Activated T-cell treated with anti-CD3 and anti-CD28 coated beads, Interleukin-2, amount 50 U/mL, for 48 hours (primary cell): ENCODE results near the gene TEAD1.

ENCODE experiments used
- DNase-seq, 2 experiments: peaks; one replicate each; pipeline ENCODE4 v3.0.0-alpha.2; 2020

TEAD1 gene

DNA sequence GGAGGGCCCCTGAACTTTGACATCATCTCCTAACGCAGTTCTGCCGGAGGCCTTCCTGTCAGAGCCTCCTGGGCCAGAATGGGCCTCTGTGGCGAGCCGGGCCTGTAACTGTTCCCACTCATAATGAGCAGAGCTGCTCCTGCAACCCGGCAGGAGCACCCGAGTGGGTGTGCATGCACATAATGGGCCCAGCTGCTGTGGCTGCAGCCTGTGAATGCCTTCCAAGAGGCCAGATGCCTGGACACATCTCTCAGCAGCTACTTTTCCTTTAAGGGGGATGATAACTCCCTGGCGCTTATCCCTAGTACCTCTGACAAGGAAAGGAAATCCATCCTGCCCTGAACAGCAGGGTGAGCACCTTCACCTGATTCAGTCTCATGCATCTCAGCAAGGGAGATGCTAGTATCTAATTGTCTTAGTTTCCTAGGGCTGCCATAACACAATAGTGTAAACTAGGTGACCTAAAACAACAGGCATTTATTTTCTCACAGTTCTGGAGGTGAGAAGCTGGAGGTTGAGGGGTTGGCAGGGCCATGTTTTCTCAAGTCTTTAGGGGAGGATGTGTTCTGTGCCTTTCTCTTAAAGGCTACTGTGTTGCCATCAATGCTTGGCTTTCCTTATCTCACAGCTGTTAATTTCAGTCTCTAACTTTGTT lies 120.5 kb downstream of the TEAD1 start:
- DNase-seq = no peak

DNA sequence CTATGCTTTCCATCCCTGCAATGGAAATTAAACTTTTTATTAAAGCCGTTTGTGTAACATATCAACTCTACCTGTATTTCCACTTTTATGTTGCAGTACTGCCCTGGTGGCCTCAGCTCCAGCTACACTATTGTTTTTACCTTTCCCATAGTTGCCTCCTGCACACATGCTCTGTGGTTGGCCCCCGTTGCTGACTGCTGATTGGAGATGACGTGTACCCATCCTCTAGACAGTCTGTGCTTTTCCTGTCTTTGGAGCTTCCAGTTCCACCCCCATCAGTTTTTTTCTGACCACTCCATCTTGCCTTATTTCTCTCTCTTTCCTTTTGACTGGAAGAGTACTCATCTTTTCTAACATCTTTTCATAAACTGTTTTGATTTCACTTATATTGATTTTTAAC lies 123.8 kb downstream of the TEAD1 start:
- no peak for DNase-seq

DNA sequence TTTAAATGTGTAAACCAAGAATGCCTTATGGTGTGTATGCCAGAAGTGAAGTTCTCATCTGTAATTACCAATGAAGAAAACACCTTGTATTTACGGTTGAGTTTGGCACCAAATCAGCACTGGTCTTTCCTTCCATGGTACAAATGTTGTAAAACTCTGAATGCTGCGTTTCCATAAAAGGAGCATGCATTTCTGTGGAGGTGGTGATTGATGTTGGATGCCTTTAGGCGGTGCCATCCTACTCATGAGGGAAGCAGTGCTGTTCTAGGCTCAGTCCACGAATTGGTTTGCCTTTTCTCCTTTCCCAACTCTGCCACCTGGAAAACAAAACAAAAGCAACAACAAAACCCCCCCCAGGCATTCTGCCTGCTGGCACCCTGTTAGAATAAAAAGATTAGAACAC lies 124.4 kb downstream of the TEAD1 start:
- DNase-seq = no peak

DNA sequence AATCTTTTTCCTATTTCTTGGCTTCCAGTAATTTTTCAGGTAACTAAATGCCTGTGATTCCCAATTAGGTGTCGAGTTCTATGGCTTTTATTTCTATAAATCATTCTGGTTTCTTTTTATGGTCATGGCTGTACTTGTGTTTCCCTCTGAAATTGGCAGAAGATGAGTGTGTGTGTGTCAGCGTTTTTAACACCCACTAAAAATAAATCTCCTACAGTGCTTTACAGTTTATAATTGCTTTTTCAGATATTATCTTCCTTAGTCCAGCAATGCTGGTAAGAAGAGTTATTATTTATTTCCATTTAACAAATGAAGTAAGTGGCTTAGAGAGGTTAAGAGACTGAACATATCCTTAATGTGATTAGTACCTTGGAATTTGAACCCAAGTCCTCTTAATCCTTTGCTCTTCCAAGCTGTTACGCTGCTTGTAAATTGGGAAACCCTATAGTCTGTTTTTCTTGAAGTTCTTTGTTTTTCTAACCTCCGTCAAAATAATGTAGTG lies 125.2 kb downstream of the TEAD1 start:
- DNase-seq = no peak

DNA sequence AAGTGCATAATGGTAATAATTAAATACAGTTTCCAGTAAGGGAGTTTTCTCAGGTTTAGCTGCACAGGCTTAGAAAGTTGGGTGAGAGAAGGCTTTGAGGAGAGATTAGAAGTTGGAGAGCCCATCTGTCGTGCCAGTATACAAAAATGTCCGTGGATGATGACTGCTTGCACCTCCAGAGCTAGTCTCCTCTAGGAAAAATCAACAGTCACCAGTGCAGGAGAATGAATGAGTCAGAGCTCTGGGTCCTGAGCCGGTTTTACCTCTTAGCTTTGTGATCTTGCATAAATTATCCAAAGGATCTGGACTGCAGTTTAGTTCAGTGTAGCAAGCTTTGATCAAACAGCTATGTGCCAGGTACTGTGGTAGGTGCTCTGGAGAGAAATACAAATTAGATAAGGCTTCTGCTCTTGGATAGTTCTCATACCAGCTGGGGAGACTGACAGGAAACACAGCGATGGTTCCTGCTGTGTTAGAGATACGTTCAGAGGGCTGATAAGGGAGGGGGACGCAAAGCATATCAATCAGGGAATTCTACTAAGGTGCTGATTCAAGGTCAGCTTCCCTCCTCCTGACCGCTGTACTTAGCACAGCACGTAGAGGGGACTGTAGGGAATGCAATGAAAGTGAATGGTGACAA lies 125.9 kb downstream of the TEAD1 start:
- no peak for DNase-seq

DNA sequence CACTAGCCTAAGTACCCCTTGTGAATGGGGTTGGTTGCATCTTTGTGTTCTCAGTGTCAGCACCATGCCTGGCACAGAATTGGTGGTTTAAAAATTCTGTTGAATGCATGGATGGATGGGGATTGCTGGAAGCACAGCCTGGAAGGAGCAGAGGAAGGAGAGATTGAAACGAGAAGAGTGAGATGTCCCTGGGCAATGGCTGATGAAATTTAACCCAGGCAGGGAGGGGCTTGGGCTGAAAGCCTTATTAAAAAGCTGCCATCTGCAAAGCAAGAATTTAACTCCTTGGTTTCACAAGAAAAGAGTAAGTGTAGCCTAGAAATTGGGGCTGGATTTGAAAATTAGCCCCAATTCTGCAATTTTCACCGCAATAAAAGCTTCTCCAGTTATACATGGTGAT lies 126.7 kb downstream of the TEAD1 start:
- DNase-seq = no peak

DNA sequence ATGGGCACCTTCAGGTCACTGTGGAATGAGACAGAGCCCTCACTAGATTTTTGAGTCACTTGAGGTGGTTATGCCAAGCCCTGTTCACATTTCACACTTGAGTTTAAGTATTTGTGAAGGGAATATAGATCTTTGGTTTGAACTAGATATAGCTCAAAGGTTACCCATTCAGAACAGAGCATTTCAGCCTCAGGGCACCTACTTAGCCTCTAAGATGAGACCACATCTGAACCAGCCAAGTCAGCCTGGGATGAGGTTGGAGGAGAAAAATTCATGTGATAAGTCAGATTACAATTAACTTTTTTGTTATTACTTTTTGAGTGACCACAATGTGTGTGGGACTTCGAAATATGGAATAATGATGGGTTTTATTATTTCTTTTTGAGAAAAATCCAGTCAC lies 127.8 kb downstream of the TEAD1 start:
- no peak for DNase-seq

DNA sequence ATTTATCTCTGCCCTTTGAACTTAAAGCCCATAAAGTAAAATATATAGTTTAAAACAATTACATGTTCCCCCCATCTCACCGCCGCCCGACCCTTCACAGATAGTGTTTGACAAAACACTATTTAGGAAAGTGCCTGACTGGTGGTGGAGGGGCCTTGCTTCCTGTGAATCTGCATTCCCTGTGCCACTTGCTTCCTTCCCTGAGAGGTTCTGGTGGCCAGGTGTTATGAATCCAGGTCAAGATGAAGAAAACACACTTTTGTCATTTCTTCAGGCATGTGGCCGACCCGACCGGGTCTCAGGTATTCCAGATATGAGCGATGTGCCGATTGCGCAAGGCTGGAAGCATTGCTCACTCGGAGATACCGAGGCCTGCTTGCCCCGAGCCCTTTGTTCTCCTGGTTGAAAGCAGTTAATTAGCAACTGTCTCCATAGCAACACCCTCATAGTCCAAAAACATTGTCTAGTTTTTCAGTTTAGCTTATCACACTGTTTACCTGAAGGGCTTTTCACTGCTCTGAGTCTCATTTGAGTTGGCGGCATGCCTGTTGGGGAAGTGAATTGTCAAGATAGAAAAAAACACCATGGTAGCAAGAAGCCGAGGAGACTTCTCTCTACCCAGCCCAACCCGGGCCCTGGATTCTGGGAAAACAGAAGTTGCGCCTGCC lies 128.3 kb downstream of the TEAD1 start:
- DNase-seq = no peak

DNA sequence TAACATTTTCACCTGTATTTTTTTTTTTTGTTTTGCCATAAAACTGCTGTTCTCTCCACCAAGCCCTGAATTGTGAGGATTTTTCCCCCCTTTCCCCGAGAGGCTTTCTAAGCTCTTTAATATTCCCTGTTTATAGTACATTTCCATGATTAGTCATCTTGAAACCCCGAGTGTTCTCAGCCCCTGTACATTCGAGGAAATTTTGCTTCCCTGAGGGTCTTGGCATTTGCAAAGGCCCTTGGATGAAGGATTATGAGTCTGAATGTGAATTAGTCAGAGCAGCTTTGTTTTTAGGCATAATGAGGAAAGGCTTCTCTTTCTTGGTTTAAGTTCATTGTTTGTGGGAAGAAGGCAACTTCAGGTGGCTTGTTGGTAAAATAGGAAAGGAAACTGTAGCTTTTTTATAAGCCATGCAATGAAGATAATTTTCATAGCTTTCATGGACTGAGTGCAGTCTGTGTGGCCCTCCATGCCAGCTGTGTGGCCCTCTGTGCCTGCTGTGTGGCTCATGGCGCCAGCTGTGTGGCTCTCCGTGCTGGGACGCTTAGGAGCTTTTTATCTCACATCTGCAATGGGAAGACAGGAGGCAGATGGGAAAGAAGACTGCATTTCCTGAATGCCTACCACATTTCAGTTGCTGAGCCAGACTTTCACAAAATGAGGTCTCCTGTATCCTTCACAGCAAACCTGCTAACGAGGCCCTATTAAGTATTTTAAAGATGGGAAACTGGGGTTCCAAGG lies 129.0 kb downstream of the TEAD1 start:
- no peak for DNase-seq

DNA sequence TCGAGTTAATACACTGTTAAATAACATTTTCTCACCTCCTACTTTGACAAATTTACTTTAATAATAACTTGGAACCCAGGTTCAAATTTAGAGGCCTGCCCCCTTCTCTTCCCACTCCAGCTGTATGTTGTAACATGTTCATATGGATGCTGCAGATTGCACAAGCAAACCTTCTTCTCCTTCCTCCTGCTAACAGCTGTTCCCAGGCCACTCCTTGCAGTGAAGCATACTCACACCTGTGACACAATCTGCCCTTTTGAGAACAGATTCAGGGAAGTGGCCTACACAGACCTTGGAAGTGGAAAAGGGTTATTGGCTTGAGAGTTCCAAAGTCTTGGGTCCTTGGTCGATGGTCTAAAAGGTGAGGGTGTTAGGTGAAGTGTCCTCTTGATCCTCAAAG lies 131.9 kb downstream of the TEAD1 start:
- DNase-seq = no peak

DNA sequence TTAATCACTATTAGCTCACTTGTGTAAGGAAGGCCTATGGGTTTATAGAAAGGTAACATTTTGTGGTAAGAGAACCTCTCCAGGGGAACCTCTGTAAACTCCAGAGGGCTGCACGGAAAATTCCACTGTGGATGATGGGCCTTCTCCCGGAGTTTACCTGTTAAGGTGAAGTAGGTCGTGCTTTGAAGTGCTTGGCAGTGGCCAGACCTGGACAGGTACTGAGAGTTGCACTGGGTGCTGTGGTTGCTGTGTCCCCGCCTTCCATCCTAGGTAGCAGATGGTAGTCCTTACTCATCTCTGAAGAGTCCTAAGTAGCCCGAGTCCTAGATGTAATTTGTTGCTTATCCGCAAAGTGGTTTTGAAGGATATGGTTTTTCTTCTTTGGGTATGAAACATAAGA lies 133.4 kb downstream of the TEAD1 start:
- DNase-seq = no peak

DNA sequence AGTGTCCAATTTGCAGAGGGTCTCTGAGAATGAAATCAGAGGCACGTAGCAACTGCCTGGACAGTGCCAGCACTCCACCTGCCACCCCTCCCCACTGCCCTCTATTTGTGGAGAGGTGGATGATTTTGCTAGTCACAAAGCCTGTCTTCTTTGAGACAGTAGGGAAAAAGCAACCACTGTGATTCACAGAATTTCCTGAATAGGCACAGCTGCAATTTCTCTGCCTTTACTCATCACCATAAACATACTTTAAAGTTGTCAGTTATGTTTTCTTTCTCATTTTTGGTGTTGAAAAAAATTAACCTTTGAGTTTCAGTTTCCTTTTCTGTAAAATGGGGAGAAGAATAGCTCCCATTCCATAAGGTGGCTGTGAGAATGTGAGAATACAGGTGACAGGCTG lies 134.3 kb downstream of the TEAD1 start:
- no peak for DNase-seq

DNA sequence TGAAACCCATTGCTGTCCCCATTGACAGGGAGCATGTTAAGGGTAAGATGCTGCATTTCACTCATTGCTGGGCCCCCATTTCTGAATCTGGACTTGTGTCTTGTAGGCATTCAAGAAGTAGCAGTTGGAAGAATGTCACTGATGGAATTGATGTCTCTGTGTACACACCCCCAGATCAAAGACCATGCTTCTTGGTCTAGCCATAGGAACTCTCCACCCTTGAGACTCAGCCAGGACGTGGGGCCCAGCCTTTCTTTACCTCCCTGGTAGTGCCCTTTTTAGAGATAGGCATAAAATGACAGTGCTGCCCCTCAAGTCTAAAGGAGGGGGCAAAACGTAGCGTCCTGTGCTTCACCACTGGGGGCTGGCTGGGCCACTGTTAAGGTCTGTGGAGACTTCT lies 135.1 kb downstream of the TEAD1 start:
- DNase-seq = no peak

DNA sequence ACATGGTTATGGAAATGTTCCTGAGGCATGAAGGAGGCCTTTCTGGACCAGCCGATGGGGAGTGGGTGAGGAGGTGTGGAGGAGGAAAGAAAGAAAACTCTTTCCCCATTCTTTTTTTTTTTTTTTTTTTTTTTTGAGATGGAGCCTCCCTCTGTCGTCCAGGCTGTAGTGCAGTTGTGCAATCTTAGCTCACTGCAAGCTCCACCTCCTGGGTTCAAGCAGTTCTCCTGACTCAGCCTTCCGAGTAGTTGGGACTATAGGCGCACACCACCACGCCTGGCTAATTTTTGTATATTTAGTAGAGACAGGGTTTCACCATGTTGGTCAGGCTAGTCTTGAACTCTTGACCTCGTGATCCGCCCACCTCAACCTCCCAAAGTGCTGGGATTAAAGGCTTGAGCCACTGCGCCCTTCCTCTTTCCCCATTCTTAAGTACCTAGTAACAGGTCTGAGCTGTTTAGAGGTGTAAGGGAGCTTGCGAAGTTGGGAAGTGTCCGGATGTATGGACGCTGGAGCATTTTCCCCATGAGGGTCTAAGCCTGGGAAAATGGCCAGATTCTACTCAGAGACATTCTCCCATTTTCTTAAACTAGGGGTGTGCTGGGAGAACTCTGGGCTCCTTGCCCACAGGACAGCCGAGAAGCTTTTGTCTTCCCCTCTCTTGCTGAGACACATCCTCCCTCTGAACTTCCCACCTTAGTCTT lies 135.8 kb downstream of the TEAD1 start:
- no peak for DNase-seq

DNA sequence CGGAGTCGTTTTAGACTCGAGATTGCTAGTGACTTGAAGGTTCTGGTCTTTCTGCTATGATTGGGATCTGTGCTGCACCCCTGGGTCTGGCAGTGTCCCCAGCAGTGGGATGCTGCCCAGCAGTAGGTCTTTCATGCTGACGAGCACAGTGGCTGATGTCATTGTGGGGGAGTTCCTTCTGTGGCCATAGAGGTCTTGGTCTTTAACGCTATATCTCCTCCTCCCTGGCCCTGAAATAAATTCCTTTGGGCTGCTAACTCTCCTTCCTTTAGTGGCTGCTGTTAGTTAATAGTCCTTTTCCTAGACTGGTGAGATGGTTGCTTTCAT lies 136.3 kb downstream of the TEAD1 start:
- DNase-seq = no peak

DNA sequence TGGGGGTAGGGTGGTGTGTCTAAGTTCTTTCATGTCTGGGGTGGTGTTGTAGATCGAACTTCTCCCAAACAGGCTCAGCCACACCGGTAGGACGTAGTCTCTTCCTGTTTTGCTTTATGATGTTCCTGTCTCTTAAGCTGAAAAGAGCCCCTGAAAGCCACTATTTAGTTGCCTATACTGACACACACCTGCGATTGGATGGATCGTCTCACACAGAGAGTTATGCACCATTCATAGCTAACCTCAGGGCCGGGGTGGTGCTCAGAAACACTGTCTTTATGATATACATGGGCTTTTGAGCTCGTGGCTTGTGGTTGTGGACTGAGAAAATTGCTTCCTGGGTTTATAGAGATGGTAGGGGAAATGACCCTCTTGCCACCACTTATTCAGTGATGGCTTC lies 137.6 kb downstream of the TEAD1 start:
- DNase-seq = no peak

DNA sequence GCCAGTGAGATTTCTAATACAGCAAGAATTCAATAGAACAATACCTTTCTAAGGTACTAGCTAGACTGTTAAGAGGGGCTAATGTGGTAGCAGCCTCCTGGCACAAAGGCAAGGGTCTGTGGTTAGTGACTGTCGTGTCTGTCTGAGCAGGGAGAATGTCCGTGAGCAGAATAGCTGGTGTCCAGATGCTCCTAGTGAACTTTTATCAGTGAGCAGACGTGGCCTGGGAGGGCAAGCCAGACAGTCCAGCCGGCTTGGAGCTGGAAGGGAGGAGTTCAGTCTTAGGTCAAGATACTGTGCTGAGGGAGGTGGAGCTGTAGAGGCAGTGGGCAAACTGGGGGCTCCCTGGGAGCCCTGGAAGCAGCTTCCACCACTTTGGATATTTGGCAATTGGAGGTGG lies 138.6 kb downstream of the TEAD1 start:
- DNase-seq = no peak

DNA sequence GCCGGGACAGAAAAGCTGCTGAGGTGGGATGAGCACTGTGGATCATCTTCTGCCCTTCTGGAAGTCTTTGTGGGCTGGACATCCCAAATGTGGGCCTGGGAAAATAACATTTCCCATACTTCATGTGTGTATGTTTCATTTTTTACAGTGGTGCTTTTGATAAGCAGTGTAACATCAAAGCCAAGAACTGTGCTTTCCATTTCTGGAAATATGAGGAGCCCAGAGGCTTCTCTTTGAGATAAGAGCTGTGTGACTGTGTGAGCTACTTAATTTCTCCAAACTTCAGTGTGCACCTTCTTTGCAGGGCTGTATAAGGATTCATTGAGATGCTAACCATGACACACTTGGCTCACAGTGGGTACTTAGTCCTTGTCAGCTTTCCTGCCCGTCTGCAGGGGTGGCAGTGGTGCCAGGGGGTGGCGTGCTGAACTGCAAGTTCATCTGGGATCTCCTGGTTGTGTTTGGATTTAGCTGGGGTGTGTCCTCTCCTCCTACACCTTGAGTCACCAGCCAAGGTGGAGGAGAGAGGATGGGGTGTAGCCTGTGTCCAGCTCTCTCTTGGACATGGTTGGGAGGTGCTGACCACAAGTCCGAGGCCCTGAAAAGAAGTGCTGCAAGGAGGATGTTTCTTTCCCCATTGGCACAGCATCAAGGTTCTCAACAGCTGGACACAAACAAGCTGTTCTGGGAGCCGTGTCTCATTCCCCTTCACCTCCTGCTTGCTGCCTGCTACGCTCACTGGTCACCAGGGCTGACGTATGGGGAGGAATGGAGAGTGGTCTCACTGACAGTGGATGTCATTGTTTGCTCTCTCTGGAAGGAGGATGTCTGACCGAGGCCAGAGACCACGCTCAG lies 139.4 kb downstream of the TEAD1 start:
- DNase-seq = no peak

DNA sequence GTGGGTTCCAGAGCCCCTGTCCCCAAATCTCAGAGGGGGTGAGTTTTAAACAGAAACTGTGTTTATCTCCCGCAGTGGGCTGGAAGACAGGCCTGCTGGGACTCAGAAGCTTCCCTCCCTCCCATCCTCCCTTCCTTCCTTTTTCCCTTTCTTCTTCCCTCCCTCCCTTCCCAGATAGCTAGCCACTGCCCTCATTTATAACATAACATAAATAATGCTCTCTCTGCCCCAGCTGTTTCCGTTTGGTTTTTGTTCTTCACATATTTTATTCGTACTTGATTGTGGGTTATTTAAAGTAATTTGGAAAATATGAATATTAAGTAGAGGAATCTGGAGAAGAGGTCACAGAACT lies 140.9 kb downstream of the TEAD1 start:
- no peak for DNase-seq

DNA sequence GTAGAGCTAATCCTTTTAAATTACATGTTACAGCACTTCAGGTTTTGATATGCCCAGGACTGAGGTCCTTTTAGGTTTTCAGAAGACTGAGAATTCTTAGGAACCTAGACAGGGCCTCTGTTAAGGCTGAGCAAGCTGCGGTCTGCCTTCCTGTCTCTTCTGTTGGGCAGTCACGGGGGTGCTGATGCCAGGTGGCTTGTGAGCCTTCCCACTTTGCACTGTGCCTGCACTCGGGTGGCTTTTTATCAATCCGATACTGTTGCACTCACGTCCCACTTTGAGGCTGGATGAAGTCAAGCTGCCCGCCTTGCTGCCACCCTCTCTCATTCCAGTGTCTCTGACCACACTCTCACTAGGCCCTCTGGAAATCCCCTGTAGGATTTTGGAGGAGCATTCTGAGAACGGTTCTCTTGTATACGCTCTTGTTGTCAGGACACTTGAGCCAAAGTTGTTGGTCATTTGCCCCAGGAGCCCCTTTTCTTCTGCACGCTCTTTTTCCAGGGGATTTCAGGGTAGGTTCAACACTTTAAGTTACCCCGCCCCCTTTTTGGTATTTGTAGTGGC lies 141.8 kb downstream of the TEAD1 start:
- no peak for DNase-seq

DNA sequence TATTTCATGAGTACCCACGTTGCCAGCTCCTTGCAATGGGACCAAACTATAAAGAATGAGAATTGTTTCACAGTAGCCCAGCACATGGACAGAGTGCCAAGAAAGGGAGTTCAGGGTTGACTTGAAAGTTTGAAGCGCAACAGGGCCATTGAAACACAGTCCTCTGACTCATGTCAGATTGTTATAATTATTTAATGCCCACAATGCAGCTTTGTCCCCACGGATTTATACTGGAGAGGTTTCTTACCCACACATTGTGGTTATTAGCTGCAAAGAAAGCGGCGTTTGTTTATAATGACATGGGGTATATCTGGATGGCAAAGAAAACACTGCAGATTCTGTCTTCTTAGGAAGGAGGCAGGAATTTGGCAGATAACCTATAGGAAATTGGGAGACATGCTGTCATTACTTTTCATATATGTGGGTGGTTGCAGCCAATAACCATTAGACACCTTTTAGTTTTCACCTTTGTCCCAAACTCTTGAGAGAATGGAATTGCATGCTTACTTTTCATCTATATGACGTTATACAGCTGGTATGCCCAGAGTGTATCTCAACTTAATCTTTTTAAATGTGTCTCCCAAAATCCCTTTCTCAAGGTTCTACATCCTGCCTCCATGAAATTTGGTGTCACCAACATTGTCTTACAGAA lies 143.6 kb downstream of the TEAD1 start:
- no peak for DNase-seq
